HG03442 (cell line): ENCODE data around the gene PLSCR4.
A peak's percentile ranks its signal among the peaks of the same experiment; 100 is the strongest.

Experiments
- ATAC-seq: cut with Tn5 transposase; IDR thresholded peaks from one replicate; pipeline ENCODE4 v1.9.1; 2021; ENCODE audit warnings: mild to moderate bottlenecking, moderate library complexity; ENCODE audit not compliant: unreplicated experiment

PLSCR4 gene

DNA sequence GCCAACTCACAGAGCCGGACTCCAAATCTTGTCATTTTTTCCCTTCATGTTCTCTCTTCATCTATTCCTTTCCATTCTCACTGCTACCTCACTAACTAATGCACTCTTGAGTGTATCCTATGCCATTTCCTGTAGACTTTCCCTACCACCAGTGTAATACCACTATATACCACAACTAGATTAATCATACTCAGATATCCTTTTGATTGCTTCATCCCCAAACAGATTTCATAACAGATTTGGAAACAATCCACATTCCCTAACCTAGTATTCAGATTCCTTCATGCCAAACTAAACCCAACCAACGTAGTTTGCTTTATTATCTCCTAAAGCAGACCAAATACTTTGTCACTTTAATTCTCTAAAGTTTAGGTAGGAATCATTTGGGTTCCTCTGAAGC is 87.3 kb downstream of the PLSCR4 start:
- ATAC-seq, result no peak

- ATAC-seq, result no peak
These were observed 88.3 kb downstream of the PLSCR4 start for GRCh38 chr3:146162561-146162960.

GRCh38 chr3:146161663-146162002 is 89.3 kb downstream of the PLSCR4 start:
- no peak for ATAC-seq

DNA sequence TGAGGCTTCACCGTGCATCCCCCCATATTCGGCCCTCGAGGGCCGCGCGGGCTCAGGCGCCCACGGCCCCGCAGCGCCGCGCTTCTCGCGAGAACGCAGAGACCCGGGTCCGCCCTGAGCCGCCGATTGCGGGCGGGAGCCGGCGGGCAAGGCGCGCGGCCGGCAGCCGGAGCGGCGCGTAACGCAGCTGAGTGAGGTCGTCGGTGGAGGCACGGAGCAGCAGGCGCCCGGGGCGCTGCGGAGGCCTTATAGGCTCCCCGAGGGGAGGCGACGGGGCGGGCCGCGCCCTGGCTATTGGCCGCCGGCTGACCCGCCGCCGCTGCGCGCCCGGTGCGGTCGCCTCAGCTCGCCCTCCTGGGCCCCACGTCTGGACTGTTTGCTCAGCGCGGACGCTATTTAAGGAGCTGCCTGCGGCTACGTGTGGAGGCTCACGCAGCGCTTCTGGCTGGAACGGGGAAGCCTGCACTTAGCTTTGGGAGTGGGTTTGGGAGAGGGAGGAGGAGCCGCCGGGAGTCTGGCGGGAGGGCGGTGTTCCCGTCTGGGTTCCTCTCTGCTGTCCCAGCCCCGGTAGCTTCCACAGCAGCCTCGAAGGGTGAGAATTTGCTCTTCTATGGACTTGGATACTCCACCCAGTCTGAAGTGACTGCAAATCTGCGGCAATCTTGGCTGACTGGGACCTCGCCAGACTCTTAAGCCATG is 89.8 kb downstream of the PLSCR4 start, which contains the start of gene PLOD2:
PLOD2 (minus strand) TSS at position 221 of the 699 bp plus-strand sequence; CDS start at position 26, 195 bp downstream.
- peak; percentile 56 for ATAC-seq

GRCh38 chr3:146160321-146160963 is 90.5 kb downstream of the PLSCR4 start:
- peak; percentile 34 for ATAC-seq

GRCh38 chr3:146159616-146160320 is 91.1 kb downstream of the PLSCR4 start:
- no peak for ATAC-seq

DNA sequence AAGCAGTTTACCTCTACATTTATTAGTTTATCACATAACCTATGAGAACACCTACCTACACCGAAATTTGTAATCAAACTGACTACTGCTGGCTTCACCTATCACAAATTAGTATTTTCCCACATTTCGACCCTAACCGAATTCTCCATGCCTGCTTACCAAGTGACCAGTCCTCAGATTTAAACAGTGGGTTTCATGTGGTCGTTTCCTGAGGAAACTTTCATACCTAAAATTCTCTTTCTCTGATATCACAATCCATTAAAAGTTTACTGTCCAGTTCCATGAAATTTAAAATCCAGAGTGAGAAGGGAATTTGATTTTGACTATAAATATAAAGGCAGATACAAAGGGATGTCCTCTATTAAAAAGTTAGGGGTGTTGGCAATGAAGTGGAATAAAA is 91.9 kb downstream of the PLSCR4 start:
- ATAC-seq, result no peak

- ATAC-seq, result no peak
These were observed 93.4 kb downstream of the PLSCR4 start for GRCh38 chr3:146157325-146158060.

GRCh38 chr3:146156666-146157314 is 94.1 kb downstream of the PLSCR4 start:
- no peak for ATAC-seq

GRCh38 chr3:146156095-146156494 is 94.8 kb downstream of the PLSCR4 start:
- no peak for ATAC-seq

DNA sequence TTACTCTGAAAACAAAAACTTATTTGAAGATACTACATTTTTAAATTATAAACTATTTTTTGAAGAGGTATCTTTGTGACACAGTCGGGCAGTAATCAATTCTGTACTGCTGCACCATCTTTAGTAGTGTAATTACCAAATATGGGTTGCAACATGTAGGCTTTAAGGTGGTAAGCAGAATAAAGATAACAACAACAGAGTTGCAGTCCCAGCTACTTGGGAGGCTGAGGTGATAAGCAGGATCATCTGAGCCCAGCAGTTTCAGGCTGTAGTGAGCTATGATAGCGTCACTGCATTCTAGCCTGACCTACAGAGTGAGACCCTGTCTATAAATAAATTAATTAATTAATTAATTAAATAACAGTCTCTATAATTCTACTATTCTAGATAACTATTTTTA is 95.9 kb downstream of the PLSCR4 start:
- no peak for ATAC-seq

DNA sequence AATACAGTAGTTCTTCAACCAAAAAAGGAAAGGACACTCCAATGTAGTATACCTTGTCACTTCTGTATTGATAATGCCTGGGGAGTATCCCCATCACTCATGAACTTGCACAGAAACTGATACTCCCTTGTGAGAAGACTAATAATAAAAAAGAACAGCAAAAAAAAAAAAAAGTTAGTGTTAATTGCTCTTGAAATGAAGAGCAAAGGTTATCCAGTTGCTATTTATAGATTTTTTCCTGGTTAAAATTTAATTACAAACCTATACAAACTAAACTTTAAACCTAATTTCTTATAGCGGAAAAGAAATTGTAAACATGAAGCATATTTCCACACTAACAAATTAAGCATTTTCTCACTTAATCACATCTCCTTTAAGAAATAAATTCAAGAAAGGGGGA is 96.6 kb downstream of the PLSCR4 start:
- ATAC-seq, result no peak

DNA sequence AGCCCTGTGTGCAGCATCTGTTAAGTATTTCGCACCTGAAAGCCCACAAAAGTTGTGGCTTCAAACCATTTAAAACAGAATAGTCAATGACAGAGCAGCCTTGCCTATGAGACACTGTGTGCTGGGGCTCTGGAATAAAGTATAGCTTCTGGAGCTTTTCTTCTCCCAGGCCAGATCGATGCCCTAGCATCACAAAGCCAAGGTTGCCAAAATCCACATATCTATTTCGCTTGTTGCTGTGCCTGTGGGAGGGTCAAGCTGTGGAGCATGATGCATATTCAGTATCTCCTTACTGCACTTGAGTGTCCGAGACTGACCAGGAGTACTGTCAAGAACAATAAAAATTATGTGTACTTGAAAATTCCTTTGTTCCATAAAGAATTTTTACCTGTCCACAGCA is 97.5 kb downstream of the PLSCR4 start:
- no peak for ATAC-seq

DNA sequence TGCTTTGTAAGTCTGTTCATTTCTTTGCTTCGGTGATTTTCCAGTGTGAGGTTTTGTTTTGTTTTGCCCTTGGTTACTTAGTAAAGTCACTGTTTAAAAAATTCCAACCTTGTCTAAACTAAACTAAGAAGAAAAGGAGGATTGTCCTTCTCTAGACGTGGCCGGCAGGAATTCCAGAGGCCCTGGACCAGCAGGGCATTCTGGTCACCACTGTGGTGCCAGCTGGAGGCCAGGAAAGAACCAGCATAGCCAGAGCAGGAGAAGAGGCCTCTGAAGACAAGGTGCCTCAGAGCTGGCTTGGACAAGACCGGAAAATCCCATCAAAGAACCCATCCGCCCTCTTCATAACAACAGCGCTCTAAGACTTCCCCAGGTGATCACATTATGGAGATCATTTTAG is 98.1 kb downstream of the PLSCR4 start:
- ATAC-seq, result no peak

DNA sequence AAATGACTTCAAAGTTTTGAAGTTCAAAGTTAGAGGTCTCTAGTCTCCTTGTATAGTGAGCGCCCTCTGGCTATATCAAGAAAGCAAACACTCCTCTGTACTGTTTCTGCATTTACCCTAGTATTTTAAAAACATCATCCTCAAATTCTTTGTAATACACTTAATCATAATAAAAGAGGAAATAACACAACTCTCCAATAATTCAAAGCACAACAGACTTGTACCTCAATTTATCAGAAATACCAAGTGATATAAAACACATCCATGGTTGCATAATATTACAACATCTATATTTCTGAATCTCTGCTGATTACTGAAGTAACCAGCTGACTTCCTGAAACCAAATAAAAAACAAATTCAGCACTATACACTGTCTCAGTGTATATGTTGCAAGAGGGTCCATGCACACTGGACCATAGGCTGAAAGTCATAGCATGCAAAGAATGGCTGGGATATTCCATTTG is 102.4 kb downstream of the PLSCR4 start:
- no peak for ATAC-seq

DNA sequence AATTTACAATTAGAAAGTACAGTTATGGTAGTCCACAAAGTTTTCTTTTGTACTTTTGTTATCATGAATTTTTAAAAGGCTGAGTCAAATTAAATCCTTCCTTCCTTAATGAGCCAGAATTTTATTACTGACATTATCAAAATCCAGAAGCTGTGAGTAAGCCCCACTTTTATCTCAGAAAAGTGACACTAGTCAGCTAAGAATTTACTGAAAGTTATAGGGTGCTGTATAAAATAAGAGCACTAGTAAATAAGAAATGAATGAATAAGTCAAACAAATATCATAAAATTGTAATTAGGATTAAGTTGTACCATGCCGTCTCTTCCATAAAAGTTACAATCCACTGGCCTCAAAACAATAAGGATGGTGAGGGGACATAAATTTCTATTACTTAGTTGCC is 105.3 kb downstream of the PLSCR4 start:
- ATAC-seq, result no peak

- ATAC-seq, result no peak
These were observed 108.1 kb downstream of the PLSCR4 start for GRCh38 chr3:146142757-146143156.
